ENCODE results near the gene RNF215. TPM values are rescaled to one million over a fixed set of nuclear protein-coding genes. Genes with fewer than 3 reads are reported as not detected.

The RNF215 gene
- total and polyA plus RNA-seq, 2 of the 13 experiments (the other 11 are each of a cell fraction or from before 2014, with no cell fraction given): 5.3 to 6.1 TPM

DNA sequence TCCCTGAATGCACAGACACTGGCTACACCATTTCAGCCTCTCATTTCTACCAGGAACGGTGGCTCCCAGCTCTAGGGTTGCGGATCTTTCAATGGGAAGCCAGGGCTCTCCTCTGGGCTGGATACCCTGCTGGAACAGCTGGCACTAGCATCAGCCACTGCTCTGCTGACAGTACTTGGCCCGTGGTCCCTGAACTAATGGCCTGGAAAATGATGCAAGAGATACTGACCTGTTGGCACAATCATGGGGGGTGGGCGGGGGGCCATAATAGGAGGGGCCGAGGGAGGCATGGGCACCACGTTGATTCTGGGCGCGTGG lies 49.8 kb downstream of the RNF215 start:
- no peak overlapping the region for H2AFZ ChIP-seq (ENCODE audit: low read length)
- H3K9me3 ChIP-seq (ENCODE audit: low read length): no peaks in the 10 kb centered on the region
- peaks cover 26% of the 10 kb centered on the region for H3K4me1 ChIP-seq (ENCODE audit: insufficient read depth, low read length)
- DNase-seq (ENCODE audit: low spot score) (no peak), ATAC-seq (no peak), FAIRE-seq (no peak)
- H3K4me3 ChIP-seq (replicated peaks in 1 of 3; ENCODE audit: insufficient read depth in 1 of 3, low read depth in 2 of 3, low read length in 3 of 3): no peak overlapping the region
- no TSS peak for BruUV-seq (replicated peaks)
- H3K36me3 ChIP-seq (replicated peaks in 1 of 2; ENCODE audit: control insufficient read depth in 1 of 2, insufficient read depth in 2 of 2, low read length in 2 of 2): peaks cover 52 to 94% of the 10 kb centered on the region in 2 experiments
- intact Hi-C loops (cut with micrococcal nuclease; ENCODE audit: unreplicated experiment): no loop called here
- H3K27ac ChIP-seq (ENCODE audit: extremely low read length, insufficient read depth, low read length): no peak overlapping the region
- no peak overlapping the region for H3K4me2 ChIP-seq (ENCODE audit: low read depth, low read length)
- in situ Hi-C loops (cut with HindIII; ENCODE audit: extremely low pct_ligation_motif_present, low pct_unique_long_range_greater_than_20kb): no loop called here
- H4K20me1 ChIP-seq (ENCODE audit: insufficient read depth, low read length): no peaks in the 10 kb centered on the region; the same call in 1 of the 2 replicates
- H3K27me3 ChIP-seq (ENCODE audit: control insufficient read depth in 1 of 2, insufficient read depth in 2 of 2, low read length in 2 of 2): no peaks in the 10 kb centered on the region
- ChIA-PET CTCF (ENCODE audit: low intra/inter-chr PET ratio, low total read pairs) (no interaction called here), POLR2A (interaction anchor here (0.6 to 2.3 kb wide), 2 partner anchors 11 to 500 kb away, joined by 3 to 11 read pairs; partner anchors contain the start of genes ASCC2 and TBC1D10A)
- 98% methylated on average over 6 of the region's 8 CpGs for WGBS (ENCODE audit: low lambda C conversion rate)
- H3K9ac ChIP-seq (ENCODE audit: insufficient read depth, low read depth, low read length): no peak overlapping the region
- H3K79me2 ChIP-seq (ENCODE audit: insufficient read depth, low read length): no peaks in the 10 kb centered on the region
- TF ChIP-seq EED (CRISPR knock-in tag; IDR thresholded peaks at IDR 0.05): no peak
- no peak for TF ChIP-seq MXD4 (CRISPR knock-in tag; IDR thresholded peaks at IDR 0.05)
- TF ChIP-seq ZNF589 (CRISPR knock-in tag; conservative IDR thresholded peaks at IDR 0.05): no peak
- TF ChIP-seq, protein P1, sequence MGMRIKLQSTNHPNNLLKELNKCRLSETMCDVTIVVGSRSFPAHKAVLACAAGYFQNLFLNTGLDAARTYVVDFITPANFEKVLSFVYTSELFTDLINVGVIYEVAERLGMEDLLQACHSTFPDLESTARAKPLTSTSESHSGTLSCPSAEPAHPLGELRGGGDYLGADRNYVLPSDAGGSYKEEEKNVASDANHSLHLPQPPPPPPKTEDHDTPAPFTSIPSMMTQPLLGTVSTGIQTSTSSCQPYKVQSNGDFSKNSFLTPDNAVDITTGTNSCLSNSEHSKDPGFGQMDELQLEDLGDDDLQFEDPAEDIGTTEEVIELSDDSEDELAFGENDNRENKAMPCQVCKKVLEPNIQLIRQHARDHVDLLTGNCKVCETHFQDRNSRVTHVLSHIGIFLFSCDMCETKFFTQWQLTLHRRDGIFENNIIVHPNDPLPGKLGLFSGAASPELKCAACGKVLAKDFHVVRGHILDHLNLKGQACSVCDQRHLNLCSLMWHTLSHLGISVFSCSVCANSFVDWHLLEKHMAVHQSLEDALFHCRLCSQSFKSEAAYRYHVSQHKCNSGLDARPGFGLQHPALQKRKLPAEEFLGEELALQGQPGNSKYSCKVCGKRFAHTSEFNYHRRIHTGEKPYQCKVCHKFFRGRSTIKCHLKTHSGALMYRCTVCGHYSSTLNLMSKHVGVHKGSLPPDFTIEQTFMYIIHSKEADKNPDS (CRISPR knock-in tag; IDR thresholded peaks at IDR 0.05): no peak
- no peak for TF ChIP-seq THAP11 (CRISPR knock-in tag; IDR thresholded peaks at IDR 0.05)
- TF ChIP-seq, protein P2, sequence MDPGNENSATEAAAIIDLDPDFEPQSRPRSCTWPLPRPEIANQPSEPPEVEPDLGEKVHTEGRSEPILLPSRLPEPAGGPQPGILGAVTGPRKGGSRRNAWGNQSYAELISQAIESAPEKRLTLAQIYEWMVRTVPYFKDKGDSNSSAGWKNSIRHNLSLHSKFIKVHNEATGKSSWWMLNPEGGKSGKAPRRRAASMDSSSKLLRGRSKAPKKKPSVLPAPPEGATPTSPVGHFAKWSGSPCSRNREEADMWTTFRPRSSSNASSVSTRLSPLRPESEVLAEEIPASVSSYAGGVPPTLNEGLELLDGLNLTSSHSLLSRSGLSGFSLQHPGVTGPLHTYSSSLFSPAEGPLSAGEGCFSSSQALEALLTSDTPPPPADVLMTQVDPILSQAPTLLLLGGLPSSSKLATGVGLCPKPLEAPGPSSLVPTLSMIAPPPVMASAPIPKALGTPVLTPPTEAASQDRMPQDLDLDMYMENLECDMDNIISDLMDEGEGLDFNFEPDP (CRISPR knock-in tag; conservative IDR thresholded peaks at IDR 0.05): no peak
- no peak for TF ChIP-seq SRF (IDR thresholded peaks at IDR 0.05; ENCODE audit: low read depth, low read length)
- TF ChIP-seq SUZ12 (IDR thresholded peaks at IDR 0.05; ENCODE audit: low read depth, low read length): no peak
- TF ChIP-seq, protein P3, sequence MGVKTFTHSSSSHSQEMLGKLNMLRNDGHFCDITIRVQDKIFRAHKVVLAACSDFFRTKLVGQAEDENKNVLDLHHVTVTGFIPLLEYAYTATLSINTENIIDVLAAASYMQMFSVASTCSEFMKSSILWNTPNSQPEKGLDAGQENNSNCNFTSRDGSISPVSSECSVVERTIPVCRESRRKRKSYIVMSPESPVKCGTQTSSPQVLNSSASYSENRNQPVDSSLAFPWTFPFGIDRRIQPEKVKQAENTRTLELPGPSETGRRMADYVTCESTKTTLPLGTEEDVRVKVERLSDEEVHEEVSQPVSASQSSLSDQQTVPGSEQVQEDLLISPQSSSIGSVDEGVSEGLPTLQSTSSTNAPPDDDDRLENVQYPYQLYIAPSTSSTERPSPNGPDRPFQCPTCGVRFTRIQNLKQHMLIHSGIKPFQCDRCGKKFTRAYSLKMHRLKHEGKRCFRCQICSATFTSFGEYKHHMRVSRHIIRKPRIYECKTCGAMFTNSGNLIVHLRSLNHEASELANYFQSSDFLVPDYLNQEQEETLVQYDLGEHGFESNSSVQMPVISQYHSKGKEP (CRISPR knock-in tag; IDR thresholded peaks at IDR 0.05): no peak
- TF ChIP-seq ZNF552 (CRISPR knock-in tag; IDR thresholded peaks at IDR 0.05; ENCODE audit: borderline replicate concordance): no peak
- no peak for TF ChIP-seq TGIF2 (CRISPR knock-in tag; IDR thresholded peaks at IDR 0.05)
- TF ChIP-seq, protein P4, sequence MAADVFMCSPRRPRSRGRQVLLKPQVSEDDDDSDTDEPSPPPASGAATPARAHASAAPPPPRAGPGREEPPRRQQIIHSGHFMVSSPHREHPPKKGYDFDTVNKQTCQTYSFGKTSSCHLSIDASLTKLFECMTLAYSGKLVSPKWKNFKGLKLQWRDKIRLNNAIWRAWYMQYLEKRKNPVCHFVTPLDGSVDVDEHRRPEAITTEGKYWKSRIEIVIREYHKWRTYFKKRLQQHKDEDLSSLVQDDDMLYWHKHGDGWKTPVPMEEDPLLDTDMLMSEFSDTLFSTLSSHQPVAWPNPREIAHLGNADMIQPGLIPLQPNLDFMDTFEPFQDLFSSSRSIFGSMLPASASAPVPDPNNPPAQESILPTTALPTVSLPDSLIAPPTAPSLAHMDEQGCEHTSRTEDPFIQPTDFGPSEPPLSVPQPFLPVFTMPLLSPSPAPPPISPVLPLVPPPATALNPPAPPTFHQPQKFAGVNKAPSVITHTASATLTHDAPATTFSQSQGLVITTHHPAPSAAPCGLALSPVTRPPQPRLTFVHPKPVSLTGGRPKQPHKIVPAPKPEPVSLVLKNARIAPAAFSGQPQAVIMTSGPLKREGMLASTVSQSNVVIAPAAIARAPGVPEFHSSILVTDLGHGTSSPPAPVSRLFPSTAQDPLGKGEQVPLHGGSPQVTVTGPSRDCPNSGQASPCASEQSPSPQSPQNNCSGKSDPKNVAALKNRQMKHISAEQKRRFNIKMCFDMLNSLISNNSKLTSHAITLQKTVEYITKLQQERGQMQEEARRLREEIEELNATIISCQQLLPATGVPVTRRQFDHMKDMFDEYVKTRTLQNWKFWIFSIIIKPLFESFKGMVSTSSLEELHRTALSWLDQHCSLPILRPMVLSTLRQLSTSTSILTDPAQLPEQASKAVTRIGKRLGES (CRISPR knock-in tag; IDR thresholded peaks at IDR 0.05; ENCODE audit: borderline replicate concordance): no peak
- no peak for TF ChIP-seq TMF1 (CRISPR knock-in tag; IDR thresholded peaks at IDR 0.05; ENCODE audit: low read depth)
- TF ChIP-seq ZNF224 (CRISPR knock-in tag; IDR thresholded peaks at IDR 0.05): no peak
- no peak for TF ChIP-seq ZNF501 (CRISPR knock-in tag; IDR thresholded peaks at IDR 0.05)
- no peak for TF ChIP-seq ZSCAN25 (CRISPR knock-in tag; IDR thresholded peaks at IDR 0.05)
- no peak for TF ChIP-seq ZNF598 (CRISPR knock-in tag; IDR thresholded peaks at IDR 0.05; ENCODE audit: borderline replicate concordance)
